Mesothelial cell of epicardium (in vitro differentiated cells): Measurements from ENCODE around the gene RGS18. TPM values are rescaled to one million over a fixed set of nuclear protein-coding genes. Genes with fewer than 3 reads are reported as not detected.

Experiments used
- DNase-seq, 2 experiments: peaks; one replicate each; pipeline ENCODE4 v3.0.0; 2021; ENCODE audit warnings: low spot score in 2 of 2; ENCODE audit not compliant: unreplicated experiment in 2 of 2
- H3K27ac Mint-ChIP-seq: 2 replicates; pipeline ENCODE4 v1.8.0; 2021; ENCODE audit warnings: mixed read lengths
- H3K27me3 Mint-ChIP-seq: 2 replicates; pipeline ENCODE4 v1.8.0; 2021; ENCODE audit warnings: low read depth, mixed read lengths
- H3K36me3 Mint-ChIP-seq: 2 replicates; pipeline ENCODE4 v1.8.0; 2021; ENCODE audit warnings: mixed read lengths
- H3K4me1 Mint-ChIP-seq: 2 replicates; pipeline ENCODE4 v1.8.0; 2021; ENCODE audit warnings: mixed read lengths
- H3K4me3 Mint-ChIP-seq: 2 replicates; pipeline ENCODE4 v1.8.0; 2021; ENCODE audit warnings: mild to moderate bottlenecking, moderate library complexity, mixed read lengths
- H3K9me3 Mint-ChIP-seq: 2 replicates; pipeline ENCODE4 v1.8.0; 2021; ENCODE audit warnings: mixed read lengths
- total RNA-seq: library from RNA; stranded (reverse); gene quantifications from 3 replicates; pipeline ENCODE4 v1.2.1, GENCODE V29; 2021
- TF ChIP-seq, protein P1 (sequence below): fragments of 200-600 bp; sonication (generic); IDR thresholded peaks from one replicate; pipeline ENCODE4 v1.5.0; 2021; ENCODE audit warnings: antibody characterized with exemption; ENCODE audit not compliant: unreplicated experiment

RGS18 gene
- total RNA-seq, 1 donor from 2014 or later: not detected

DNA sequence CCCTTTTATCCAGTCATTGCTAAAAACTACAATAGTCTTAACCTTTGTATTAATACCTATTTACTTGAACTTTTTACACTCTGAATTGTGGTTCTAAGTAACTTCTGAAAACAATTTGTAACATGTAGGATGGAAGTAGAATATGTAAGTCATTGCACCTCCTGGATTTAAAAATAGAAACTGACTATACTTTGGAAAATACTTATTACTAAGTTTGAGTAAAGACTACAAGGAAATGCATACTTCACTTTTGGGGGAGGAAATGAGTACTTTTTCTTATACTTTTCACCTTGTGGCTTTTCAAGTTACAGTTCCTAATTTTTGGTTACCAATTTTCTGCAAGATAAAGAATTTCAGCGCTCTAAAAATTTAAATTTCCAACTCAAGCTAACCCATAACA, 8.7 kb downstream of the RGS18 start:
- Mint-ChIP-seq H3K9me3 (peaks cover 5% of the 10 kb centered on the region), H3K27me3 (no peaks in the 10 kb centered on the region), H3K27ac (no peak overlapping the region), H3K4me3 (no peak overlapping the region), H3K4me1 (peaks cover 2% of the 10 kb centered on the region), H3K36me3 (peaks cover 2% of the 10 kb centered on the region)
- no peak for DNase-seq
- TF ChIP-seq, protein P1, sequence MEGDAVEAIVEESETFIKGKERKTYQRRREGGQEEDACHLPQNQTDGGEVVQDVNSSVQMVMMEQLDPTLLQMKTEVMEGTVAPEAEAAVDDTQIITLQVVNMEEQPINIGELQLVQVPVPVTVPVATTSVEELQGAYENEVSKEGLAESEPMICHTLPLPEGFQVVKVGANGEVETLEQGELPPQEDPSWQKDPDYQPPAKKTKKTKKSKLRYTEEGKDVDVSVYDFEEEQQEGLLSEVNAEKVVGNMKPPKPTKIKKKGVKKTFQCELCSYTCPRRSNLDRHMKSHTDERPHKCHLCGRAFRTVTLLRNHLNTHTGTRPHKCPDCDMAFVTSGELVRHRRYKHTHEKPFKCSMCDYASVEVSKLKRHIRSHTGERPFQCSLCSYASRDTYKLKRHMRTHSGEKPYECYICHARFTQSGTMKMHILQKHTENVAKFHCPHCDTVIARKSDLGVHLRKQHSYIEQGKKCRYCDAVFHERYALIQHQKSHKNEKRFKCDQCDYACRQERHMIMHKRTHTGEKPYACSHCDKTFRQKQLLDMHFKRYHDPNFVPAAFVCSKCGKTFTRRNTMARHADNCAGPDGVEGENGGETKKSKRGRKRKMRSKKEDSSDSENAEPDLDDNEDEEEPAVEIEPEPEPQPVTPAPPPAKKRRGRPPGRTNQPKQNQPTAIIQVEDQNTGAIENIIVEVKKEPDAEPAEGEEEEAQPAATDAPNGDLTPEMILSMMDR: no peak

DNA sequence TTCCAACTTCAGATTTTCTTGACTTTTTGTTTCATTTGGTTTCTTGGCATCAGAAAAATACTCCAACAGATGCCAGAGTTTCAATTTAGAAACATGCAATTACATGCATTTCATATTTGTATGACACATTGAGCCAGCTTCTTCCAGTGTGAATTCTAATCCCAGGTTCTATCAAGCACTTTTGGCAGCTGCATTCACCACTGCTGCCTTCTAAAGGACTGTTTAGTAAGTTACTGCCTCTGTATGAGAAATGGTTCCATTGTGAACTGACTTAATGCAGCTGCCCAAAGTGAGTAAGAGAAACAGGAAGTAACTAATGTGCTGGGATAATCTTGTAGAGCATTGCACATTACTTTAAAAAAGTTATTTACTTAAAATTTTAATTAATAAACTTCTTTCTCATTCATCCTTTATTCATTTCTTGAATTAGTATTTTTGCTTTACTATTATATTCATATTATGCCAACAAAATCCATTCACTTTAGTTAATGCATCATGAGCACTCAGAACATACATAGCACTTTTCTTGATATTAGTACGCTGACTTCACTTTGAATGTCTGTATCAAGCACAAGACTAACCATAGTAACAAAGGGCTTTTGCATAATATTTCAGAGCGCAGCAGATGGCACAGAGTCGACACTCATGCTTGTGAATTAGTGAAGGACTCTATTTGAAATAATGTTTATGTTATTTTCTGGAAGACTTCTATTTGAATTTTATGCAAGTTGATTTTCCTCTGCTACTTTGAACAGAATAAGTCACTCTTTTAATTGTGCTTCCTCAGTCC, 9.8 kb downstream of the RGS18 start:
- no peak for DNase-seq
- H3K4me1 Mint-ChIP-seq: peaks cover 2% of the 10 kb centered on the region
- no peaks in the 10 kb centered on the region for H3K27me3 Mint-ChIP-seq
- H3K4me3 Mint-ChIP-seq: no peak overlapping the region
- H3K36me3 Mint-ChIP-seq: peaks cover 2% of the 10 kb centered on the region
- H3K27ac Mint-ChIP-seq: no peak overlapping the region
- H3K9me3 Mint-ChIP-seq: peaks cover 5% of the 10 kb centered on the region
- TF ChIP-seq, protein P1: no peak

DNA sequence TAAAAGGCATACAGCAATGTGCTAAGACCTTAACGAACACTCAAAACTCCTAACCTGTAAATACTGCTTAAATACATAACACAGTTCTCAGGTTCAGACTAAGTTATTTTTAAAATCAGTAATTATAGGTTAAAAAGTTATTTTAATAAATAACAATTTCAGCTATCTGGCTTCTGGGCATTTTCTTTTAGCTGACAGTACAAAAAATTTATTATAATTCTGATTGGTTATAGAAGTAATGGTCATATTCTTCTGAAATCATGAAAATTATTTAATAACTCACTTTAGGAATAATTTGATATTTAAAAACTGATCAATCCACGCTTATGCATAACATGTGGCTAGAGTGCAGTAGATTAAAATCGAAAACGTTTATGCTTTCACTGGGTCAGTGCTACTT, 10.7 kb downstream of the RGS18 start:
- no peak for DNase-seq
- Mint-ChIP-seq H3K9me3 (peaks cover 5% of the 10 kb centered on the region), H3K27me3 (no peaks in the 10 kb centered on the region), H3K36me3 (peaks cover 2% of the 10 kb centered on the region), H3K4me3 (no peak overlapping the region), H3K4me1 (peaks cover 2% of the 10 kb centered on the region), H3K27ac (no peak overlapping the region)
- TF ChIP-seq, protein P1: no peak

DNA sequence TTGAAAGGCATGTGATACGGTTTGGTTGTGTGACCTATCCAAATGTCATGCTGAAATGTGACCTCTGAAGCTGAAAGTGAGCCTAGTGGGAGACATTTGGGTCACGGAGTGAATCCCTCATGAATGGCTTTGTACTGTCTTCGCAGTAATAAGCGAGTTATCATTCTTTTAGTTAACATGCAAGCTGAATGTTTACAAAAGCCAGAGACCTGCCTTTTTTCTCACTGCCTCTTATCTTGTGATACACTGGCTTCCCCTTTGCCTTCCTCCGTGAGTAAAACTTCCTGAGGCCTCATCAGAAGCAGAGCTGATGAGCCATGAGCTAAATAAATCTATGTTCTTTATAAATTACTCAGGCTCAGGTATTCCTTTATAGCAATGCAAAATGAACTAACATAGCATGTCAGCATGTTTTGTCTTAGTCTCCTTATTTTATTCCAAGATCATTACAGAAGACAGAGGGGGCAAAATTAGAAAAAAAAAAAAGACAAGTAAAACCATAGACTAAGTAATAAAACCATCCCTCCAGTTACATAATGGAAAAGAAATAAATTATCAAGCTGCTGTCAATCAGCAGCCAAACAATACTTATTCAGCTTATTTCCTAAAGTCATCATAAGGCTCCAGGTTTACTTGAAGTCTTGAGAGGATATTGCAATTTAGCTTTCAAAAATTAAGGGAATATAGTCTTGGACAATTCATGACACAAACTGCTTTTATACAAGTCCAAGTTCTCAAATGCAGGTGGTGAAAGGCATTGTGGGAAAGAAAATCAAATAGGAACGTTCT, 12.1 kb downstream of the RGS18 start:
- TF ChIP-seq, protein P1: no peak
- DNase-seq: no peak
- Mint-ChIP-seq H3K4me3 (no peak overlapping the region), H3K4me1 (peaks cover 2% of the 10 kb centered on the region), H3K36me3 (peaks cover under 1% of the 10 kb centered on the region), H3K9me3 (peaks cover 1% of the 10 kb centered on the region), H3K27me3 (no peaks in the 10 kb centered on the region), H3K27ac (no peak overlapping the region)

DNA sequence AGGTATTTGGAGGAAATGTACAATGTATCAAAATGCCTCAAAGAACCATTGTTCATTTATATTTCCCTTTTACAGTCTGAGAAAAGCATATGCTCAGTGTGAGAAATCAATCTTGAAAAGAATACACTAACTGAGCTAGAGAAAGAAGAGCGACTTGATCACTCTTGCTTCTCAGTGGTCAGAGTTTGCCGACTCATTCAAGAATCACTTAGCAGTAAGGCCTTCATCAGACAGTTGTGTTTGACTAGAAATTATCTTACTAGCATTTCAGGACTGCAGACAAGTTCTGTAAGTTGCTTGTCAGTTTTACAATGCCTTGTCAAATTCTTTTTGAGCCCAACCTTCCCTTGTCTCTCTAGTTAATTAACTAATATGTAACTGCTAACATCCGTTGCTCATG, 12.9 kb downstream of the RGS18 start:
- H3K9me3 Mint-ChIP-seq: no peaks in the 10 kb centered on the region
- H3K27me3 Mint-ChIP-seq: no peaks in the 10 kb centered on the region
- TF ChIP-seq, protein P1: no peak
- H3K27ac Mint-ChIP-seq: no peak overlapping the region
- DNase-seq: no peak
- H3K36me3 Mint-ChIP-seq: no peaks in the 10 kb centered on the region
- peaks cover 2% of the 10 kb centered on the region for H3K4me1 Mint-ChIP-seq
- H3K4me3 Mint-ChIP-seq: no peak overlapping the region
